Peyer's patch (tissue), 4 donors: ENCODE data around the gene KCMF1. TPM values are rescaled to one million over a fixed set of nuclear protein-coding genes. Genes with fewer than 3 reads are reported as not detected.
A peak's percentile ranks its signal among the peaks of the same experiment; 100 is the strongest.

Experiments used
- DNase-seq, 3 donors: peaks; one replicate each; pipeline ENCODE4 v3.0.0-alpha.2; 2017 to 2019
- H3K27ac ChIP-seq, 4 donors: fragments of 200-600 bp; sonication (generic); one replicate each; pipeline ENCODE4 v1.5.1; 2016 to 2019
- H3K27me3 ChIP-seq, 2 donors: fragments of 200-600 bp; sonication (generic); one replicate each; pipeline ENCODE4 v1.5.1; 2019
- H3K36me3 ChIP-seq, 3 donors: fragments of 200-600 bp; sonication (generic); one replicate each; pipeline ENCODE4 v1.5.1; 2016 to 2019
- H3K4me1 ChIP-seq, 4 donors: fragments of 200-600 bp; sonication (generic); one replicate each; pipeline ENCODE4 v1.5.1; 2016 to 2019
- H3K4me3 ChIP-seq, 4 donors: fragments of 200-600 bp; sonication (generic); 1 replicate in 3 of 4; 2 replicates in 1 of 4; pipeline ENCODE4 v1.5.1; 2016 to 2019; ENCODE audit warnings: mild to moderate bottlenecking in 1 of 4
- H3K9me3 ChIP-seq, 4 donors: fragments of 200-600 bp; sonication (generic); one replicate each; pipeline ENCODE4 v1.5.1; 2016 to 2019; ENCODE audit warnings: mild to moderate bottlenecking in 1 of 4
- POLR2A ChIP-seq, 2 donors: fragments of 450-650 bp; IDR thresholded peaks; one replicate each; pipeline ENCODE4 v1.5.1; 2017; ENCODE audit warnings: antibody characterized with exemption in 2 of 2, mild to moderate bottlenecking in 2 of 2, moderate library complexity in 2 of 2
- total RNA-seq, 4 donors: library from RNA; depleted of rRNA; stranded (reverse); fragments of >200 nt; gene quantifications; one replicate each; pipeline ENCODE4 v1.1.0, GENCODE V29; 2016
- TF ChIP-seq, protein P1 (sequence below), 6 experiments: fragments of 450-650 bp in 4 of 6; fragments of 200-600 bp in 2 of 6; sonication (generic) in 1 of 6; IDR thresholded peaks; one replicate each; pipeline ENCODE4 v1.5.1; 2017 to 2019; ENCODE audit warnings: antibody characterized with exemption in 6 of 6, mild to moderate bottlenecking in 3 of 6, moderate library complexity in 1 of 6

Gene KCMF1
- total RNA-seq, 4 donors from 2014 or later, result 28.1 to 66.5 (median 44.3) TPM

DNA sequence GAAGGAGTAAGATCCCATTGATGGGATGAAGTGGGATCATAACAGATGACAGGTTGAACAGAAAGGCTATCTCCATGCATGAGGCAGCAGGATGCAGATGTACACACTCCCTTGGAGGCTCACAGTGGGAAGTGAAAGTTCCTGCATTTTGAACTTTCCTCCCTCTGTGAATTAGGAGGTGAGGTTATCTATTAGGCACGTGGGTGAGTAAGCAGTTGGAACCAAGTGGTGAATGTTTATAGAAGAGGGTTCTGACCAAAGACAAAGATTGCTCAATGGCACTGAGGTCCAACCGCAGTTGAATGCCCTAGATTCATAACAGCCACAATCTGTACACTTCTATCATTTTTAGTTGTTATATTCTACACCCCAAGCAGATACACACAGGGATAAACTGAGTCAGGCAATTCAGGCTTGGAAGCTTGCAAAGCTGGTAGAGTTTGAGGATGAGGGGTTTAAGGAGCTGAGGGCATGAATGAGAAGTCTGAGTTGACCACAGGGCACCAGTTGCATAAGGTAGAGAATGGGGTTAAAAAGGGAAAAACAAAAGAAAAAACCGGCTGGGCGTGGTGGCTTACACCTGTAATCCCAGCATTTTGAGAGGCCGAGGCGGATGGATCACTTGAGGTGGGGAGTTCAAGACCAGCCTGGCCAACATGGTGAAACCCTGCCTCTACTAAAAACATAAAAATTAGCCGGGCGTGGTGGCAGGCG lies 7.1 kb upstream of the KCMF1 start:
- H3K36me3 ChIP-seq, result peaks cover 0 to 16% (median 0%) of the 10 kb centered on the region in 3 donors
- H3K9me3 ChIP-seq, result no peaks in the 10 kb centered on the region
- H3K27ac ChIP-seq, result peak overlapping the region in 3 of 4 donors; percentile 12 to 65 (median 15)
- peak in 1 of 3 donors; percentile 61 for DNase-seq
- no peaks in the 10 kb centered on the region for H3K27me3 ChIP-seq
- TF ChIP-seq, protein P1, sequence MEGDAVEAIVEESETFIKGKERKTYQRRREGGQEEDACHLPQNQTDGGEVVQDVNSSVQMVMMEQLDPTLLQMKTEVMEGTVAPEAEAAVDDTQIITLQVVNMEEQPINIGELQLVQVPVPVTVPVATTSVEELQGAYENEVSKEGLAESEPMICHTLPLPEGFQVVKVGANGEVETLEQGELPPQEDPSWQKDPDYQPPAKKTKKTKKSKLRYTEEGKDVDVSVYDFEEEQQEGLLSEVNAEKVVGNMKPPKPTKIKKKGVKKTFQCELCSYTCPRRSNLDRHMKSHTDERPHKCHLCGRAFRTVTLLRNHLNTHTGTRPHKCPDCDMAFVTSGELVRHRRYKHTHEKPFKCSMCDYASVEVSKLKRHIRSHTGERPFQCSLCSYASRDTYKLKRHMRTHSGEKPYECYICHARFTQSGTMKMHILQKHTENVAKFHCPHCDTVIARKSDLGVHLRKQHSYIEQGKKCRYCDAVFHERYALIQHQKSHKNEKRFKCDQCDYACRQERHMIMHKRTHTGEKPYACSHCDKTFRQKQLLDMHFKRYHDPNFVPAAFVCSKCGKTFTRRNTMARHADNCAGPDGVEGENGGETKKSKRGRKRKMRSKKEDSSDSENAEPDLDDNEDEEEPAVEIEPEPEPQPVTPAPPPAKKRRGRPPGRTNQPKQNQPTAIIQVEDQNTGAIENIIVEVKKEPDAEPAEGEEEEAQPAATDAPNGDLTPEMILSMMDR (IDR thresholded peaks at IDR 0.05), result no peak
- peak in 1 of 2 donors; percentile 43 for TF ChIP-seq POLR2A (IDR thresholded peaks at IDR 0.05)
- no peak overlapping the region for H3K4me3 ChIP-seq
- H3K4me1 ChIP-seq, result peaks cover 0 to 39% (median 2%) of the 10 kb centered on the region in 4 donors

DNA sequence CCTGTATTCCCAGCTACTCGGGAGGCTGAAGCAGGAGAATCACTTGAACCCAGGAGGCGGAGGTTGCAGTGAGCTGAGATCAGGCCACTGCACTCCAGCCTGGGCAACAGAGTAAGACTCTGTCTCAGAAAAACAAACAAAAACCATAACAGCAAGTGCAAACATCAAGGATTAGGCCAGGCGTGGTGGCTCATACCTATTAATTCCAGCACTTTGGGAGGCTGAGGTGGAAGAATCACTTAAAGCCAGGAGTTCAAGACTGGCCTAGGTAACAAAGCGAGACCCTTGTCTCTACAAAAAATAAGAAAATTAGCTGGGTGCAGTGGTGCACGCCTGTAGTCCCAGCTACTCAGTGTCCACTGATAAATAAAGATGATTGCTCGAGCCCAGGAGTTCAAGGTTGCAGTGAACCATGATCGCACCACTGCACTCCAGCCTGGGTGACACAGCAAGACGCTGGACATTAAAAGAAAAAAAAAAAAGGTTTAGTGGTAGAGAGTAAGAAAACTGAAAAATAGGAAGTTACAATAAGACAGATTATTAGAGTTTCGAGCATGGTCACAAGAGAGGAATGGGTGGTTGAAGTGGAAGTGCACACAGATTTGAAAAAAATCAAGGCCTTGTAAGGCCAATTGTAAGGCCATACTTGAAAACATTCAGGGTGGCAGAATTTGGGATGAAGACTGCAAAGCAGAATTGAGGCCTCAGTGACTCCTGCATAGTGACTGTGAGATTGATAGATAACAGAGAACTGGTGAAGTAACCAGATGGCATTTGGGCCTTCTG lies 6.4 kb upstream of the KCMF1 start:
- Histone ChIP-seq H3K27ac (peak overlapping the region in 3 of 4 donors; percentile 6 to 65 (median 15)), H3K4me3 (no peak overlapping the region), H3K36me3 (peaks cover 0 to 16% (median 0%) of the 10 kb centered on the region in 3 donors), H3K27me3 (no peaks in the 10 kb centered on the region), H3K9me3 (no peaks in the 10 kb centered on the region), H3K4me1 (peaks cover 0 to 39% (median 3%) of the 10 kb centered on the region in 4 donors)
- DNase-seq, result no peak
- TF ChIP-seq, protein P1 (IDR thresholded peaks at IDR 0.05), result no peak
- TF ChIP-seq POLR2A (IDR thresholded peaks at IDR 0.05), result no peak

DNA sequence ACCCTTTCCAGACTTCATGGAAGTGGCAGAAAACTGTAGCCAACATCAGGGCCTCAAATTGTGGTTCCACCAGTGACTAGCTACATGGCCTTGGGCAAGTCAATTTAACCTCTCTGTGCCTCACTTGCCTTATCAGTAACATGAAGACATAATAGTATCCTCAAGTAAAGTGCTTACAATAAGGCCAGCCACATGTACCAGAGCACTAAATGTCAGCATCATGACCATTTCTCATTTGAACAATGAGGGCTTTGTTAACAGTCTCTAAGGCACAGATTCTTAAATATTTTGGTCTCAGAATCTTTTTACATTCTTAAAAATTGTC lies 5.8 kb upstream of the KCMF1 start:
- TF ChIP-seq, protein P1 (IDR thresholded peaks at IDR 0.05), result no peak
- TF ChIP-seq POLR2A (IDR thresholded peaks at IDR 0.05), result no peak
- DNase-seq, result no peak
- H3K27me3 ChIP-seq, result no peaks in the 10 kb centered on the region
- peak overlapping the region in 2 of 4 donors; percentile 6 to 42 for H3K27ac ChIP-seq
- H3K36me3 ChIP-seq, result peaks cover 0 to 16% (median 0%) of the 10 kb centered on the region in 3 donors
- H3K4me3 ChIP-seq, result no peak overlapping the region
- H3K9me3 ChIP-seq, result no peaks in the 10 kb centered on the region
- peaks cover 0 to 34% (median 3%) of the 10 kb centered on the region in 4 donors for H3K4me1 ChIP-seq

DNA sequence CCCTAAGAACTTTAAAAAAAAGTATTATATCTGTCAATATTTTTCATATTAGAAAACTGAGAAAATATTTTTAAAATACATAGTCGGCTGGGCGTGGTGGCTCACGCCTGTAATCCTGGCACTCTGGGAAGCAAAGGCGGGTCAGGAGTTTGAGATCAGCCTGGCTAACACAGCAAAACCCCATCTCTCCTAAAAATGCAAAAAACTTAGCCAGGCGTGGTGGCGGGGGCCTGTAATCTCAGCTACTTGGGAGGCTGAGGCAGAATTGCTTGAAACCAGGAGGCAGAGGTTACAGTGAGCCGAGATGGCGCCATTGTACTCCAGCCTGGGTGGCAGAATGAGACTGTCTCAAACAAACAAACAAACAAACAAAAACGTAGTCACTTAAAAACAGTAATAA lies 5.1 kb upstream of the KCMF1 start:
- H3K36me3 ChIP-seq, result peaks cover 0 to 16% (median 0%) of the 10 kb centered on the region in 3 donors
- no peak overlapping the region for H3K27ac ChIP-seq
- no peaks in the 10 kb centered on the region for H3K9me3 ChIP-seq
- no peak overlapping the region for H3K4me3 ChIP-seq
- TF ChIP-seq, protein P1 (IDR thresholded peaks at IDR 0.05), result no peak
- TF ChIP-seq POLR2A (IDR thresholded peaks at IDR 0.05), result no peak
- peaks cover 0 to 27% (median 3%) of the 10 kb centered on the region in 4 donors for H3K4me1 ChIP-seq
- H3K27me3 ChIP-seq, result no peaks in the 10 kb centered on the region
- no peak for DNase-seq

DNA sequence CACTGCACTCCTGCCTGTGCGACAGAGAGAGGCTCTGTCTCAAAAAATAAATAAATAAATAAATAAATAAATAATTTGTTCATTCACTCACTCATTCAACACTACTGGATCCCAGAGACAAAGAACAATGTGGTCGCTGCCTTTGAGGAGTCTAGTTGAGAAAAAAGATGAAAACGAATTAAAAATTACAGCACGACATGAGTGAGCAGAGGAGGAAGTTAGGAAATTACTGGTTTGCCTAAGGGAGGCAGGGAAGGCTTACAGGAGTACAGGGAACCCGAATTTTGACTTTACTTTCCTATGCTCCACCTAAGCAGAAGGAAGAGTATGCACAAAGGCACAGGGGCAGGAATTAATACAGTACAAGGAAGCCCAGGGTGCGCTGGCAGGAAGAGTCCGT lies 4.2 kb upstream of the KCMF1 start:
- H3K9me3 ChIP-seq, result no peaks in the 10 kb centered on the region
- no peak for DNase-seq
- no peak for TF ChIP-seq POLR2A (IDR thresholded peaks at IDR 0.05)
- TF ChIP-seq, protein P1 (IDR thresholded peaks at IDR 0.05), result no peak
- H3K36me3 ChIP-seq, result peaks cover 0 to 16% (median 0%) of the 10 kb centered on the region in 3 donors
- no peaks in the 10 kb centered on the region for H3K27me3 ChIP-seq
- no peak overlapping the region for H3K27ac ChIP-seq
- H3K4me3 ChIP-seq, result no peak overlapping the region
- peaks cover 0 to 27% (median 3%) of the 10 kb centered on the region in 4 donors for H3K4me1 ChIP-seq
